Mammary epithelial cell (primary cell): ENCODE data around the gene HIPK4.

Source experiments
- EZH2 ChIP-seq: IDR thresholded peaks from 2 replicates; pipeline ENCODE4 v1.6.1; 2012; ENCODE audit warnings: low read length, inconsistent platforms, borderline replicate concordance
- TF ChIP-seq, protein P1 (sequence below), 2 donors: IDR thresholded peaks in 1 of 2; conservative IDR thresholded peaks in 1 of 2; 2 replicates each; pipeline ENCODE4 v1.5.1; 2011 to 2012; ENCODE audit warnings: inconsistent platforms in 2 of 2, low read length in 2 of 2, mild to moderate bottlenecking in 2 of 2, control low read depth in 1 of 2, low read depth in 1 of 2; ENCODE audit not compliant: insufficient read depth in 1 of 2; ENCODE audit errors: extremely low read depth in 1 of 2

DNA sequence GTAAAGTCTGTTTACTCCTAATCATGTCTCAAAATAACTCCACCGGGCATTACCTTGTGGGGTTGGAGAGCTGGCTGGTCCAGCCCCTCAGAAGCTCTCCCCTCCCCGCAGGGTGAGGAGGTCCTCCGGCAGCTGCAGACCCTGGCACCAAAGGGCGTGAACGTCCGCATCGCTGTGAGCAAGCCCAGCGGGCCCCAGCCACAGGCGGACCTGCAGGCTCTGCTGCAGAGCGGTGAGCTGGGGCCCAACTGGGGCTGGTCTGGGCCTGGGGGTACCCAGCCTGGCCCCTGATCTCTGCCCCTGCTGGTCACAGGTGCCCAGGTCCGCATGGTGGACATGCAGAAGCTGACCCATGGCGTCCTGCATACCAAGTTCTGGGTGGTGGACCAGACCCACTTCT is 20.2 kb downstream of the HIPK4 start:
- no peak for TF ChIP-seq EZH2
- TF ChIP-seq, protein P1, sequence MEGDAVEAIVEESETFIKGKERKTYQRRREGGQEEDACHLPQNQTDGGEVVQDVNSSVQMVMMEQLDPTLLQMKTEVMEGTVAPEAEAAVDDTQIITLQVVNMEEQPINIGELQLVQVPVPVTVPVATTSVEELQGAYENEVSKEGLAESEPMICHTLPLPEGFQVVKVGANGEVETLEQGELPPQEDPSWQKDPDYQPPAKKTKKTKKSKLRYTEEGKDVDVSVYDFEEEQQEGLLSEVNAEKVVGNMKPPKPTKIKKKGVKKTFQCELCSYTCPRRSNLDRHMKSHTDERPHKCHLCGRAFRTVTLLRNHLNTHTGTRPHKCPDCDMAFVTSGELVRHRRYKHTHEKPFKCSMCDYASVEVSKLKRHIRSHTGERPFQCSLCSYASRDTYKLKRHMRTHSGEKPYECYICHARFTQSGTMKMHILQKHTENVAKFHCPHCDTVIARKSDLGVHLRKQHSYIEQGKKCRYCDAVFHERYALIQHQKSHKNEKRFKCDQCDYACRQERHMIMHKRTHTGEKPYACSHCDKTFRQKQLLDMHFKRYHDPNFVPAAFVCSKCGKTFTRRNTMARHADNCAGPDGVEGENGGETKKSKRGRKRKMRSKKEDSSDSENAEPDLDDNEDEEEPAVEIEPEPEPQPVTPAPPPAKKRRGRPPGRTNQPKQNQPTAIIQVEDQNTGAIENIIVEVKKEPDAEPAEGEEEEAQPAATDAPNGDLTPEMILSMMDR (conservative IDR thresholded peaks at IDR 0.05 in 1 of 2, IDR thresholded peaks at IDR 0.05 in 1 of 2; ENCODE audit: extremely low read depth in 1 of 2, insufficient read depth in 1 of 2, low read depth in 1 of 2, low read length in 2 of 2): no peak
